Suprapubic skin (tissue), 4 donors: ENCODE measurements around the gene KCNT2.

ENCODE experiments used
- CTCF ChIP-seq, 2 donors: fragments of 200-600 bp in 1 of 2; fragments of 450-650 bp in 1 of 2; sonication (generic) in 1 of 2; IDR thresholded peaks; one replicate each; pipeline ENCODE4 v1.5.1; 2016 to 2019; ENCODE audit warnings: antibody characterized with exemption in 2 of 2, mild to moderate bottlenecking in 1 of 2, moderate library complexity in 1 of 2
- EP300 ChIP-seq: sonication (generic); formaldehyde crosslinking; IDR thresholded peaks from one replicate; pipeline ENCODE4 v1.6.1; 2017; ENCODE audit warnings: antibody characterized with exemption
- POLR2A ChIP-seq, 2 donors: fragments of 450-650 bp; IDR thresholded peaks; one replicate each; pipeline ENCODE4 v1.6.1; 2017; ENCODE audit warnings: antibody characterized with exemption in 2 of 2, mild to moderate bottlenecking in 2 of 2, moderate library complexity in 2 of 2
- POLR2AphosphoS5 ChIP-seq, 3 donors: sonication (generic); formaldehyde crosslinking; IDR thresholded peaks; one replicate each; pipeline ENCODE4 v1.6.1; 2017; ENCODE audit warnings: antibody characterized with exemption in 3 of 3

- TF ChIP-seq CTCF (IDR thresholded peaks at IDR 0.05) (no peak), POLR2A (IDR thresholded peaks at IDR 0.05) (no peak), POLR2AphosphoS5 (IDR thresholded peaks at IDR 0.05) (no peak), EP300 (no peak)
Measured at GRCh38 chr1:196563768-196564167, 44.5 kb downstream of the KCNT2 start.
